ENCODE results near the gene HINT2.
A peak's percentile ranks its signal among the peaks of the same experiment; 100 is the strongest.

HINT2 gene

DNA sequence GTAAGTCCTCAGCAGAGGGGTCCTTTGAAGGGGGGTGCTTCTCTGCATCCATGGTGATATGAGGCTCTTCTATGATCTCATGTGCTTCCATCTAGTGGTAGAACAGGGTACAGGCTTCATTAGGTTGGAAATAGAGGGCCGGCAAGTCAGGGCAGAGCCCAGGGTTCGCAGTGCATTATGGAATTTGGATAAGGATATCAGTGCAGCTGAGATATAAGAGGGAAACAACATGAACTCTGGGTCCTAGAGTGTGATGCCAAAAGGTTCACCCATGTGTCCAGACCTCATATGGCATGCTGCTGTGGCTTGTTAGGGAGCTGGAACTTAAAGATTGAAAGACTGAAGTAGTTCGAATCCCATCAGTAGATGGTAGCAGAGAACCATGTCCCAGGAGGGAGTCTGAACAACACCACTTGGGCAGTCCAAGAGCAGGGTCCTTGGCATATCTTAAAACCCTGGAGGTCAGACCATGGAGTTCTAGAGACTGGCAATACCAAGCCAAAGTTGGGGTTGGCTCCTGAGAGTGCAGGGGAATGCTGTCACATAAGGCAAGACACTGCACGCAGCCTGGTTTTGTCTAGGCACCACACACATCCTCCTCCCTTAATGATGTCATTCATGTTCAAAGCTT is 11.3 kb upstream of the HINT2 start:
- H3K4me3 ChIP-seq (replicated peaks; ENCODE audit: low read depth, low read length): no peak overlapping the region
- peak; percentile 83 for DNase-seq (ENCODE audit: low read depth)
- peak; percentile 81 for TF ChIP-seq CTCF (IDR thresholded peaks at IDR 0.05; ENCODE audit: low read length, missing control alignments)

GRCh38 chr9:35822926-35823325 is 8.1 kb upstream of the HINT2 start:
- no peak overlapping the region for H3K4me3 ChIP-seq (replicated peaks; ENCODE audit: low read depth, low read length)
- TF ChIP-seq CTCF (IDR thresholded peaks at IDR 0.05; ENCODE audit: low read length, missing control alignments): no peak
- DNase-seq (ENCODE audit: low read depth): no peak

- peak; percentile 60 for DNase-seq (ENCODE audit: low read depth)
- TF ChIP-seq CTCF (IDR thresholded peaks at IDR 0.05; ENCODE audit: low read length, missing control alignments): no peak
- no peak overlapping the region for H3K4me3 ChIP-seq (replicated peaks; ENCODE audit: low read depth, low read length)
Measured at GRCh38 chr9:35820076-35820475, 5.2 kb upstream of the HINT2 start.

- H3K4me3 ChIP-seq (replicated peaks; ENCODE audit: low read depth, low read length): no peak overlapping the region
- DNase-seq (ENCODE audit: low read depth): no peak
- no peak for TF ChIP-seq CTCF (IDR thresholded peaks at IDR 0.05; ENCODE audit: low read length, missing control alignments)
Measured at GRCh38 chr9:35818341-35818740, 3.5 kb upstream of the HINT2 start.

DNA sequence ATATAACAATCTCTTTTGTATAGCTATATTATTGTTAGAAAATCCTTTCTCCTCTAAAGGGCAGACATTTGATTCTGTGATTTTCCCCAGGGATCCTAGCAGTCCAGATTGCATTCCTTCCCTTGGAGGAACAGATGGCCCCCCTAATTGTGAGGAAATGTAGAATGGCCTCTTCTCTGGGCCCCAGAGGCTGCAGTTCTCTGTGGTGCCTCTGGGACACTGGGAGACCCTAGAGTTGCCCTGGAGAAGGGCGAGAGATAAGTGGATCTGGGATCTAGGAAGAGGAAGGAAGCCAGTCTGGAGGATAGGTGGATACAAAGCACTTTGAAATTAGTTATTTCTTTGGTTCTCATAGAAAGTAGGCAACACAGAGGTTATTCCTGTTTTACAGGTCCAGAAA is 1.9 kb upstream of the HINT2 start:
- TF ChIP-seq CTCF (IDR thresholded peaks at IDR 0.05; ENCODE audit: low read length, missing control alignments): no peak
- no peak overlapping the region for H3K4me3 ChIP-seq (replicated peaks; ENCODE audit: low read depth, low read length)
- DNase-seq (ENCODE audit: low read depth): no peak

GRCh38 chr9:35814106-35814840 is 569 bp downstream of the HINT2 start:
- peak; percentile 34 for TF ChIP-seq CTCF (IDR thresholded peaks at IDR 0.05; ENCODE audit: low read length, missing control alignments)
- peak; percentile 44 for DNase-seq (ENCODE audit: low read depth)
- peak overlapping the region; percentile 70 for H3K4me3 ChIP-seq (replicated peaks; ENCODE audit: low read depth, low read length)

All from fibroblast of pulmonary artery (primary cell).